Activated B cell treated with CpG ODN at 0.5 μM for 24 hours (primary cell): ENCODE results near the gene AP1G1. TPM values are rescaled to one million over a fixed set of nuclear protein-coding genes. Genes with fewer than 3 reads are reported as not detected.
"Not testable (repeated sequence)": the region's sequence is repeated elsewhere in the genome, so short reads cannot be mapped to it uniquely, and the experiment has no call there.

ENCODE experiments used
- ATAC-seq: fragments of 200-7000 bp; cut with Tn5 transposase; one replicate; pipeline ENCODE4 v1.10.0; 2021; ENCODE audit warnings: low read depth, mild to moderate bottlenecking, moderate library complexity
- CTCF ChIA-PET: fragments of 350-600 bp; sonication (Branson Sonifier 250); formaldehyde crosslinking; loops from one replicate; lab custom pipeline; 2021; ENCODE audit warnings: antibody characterized with exemption; lab: Charles Lee
- POLR2A ChIA-PET: fragments of 350-600 bp; sonication (Branson Sonifier 250); formaldehyde crosslinking; loops from one replicate; lab custom pipeline; 2021; ENCODE audit warnings: antibody characterized with exemption; lab: Charles Lee
- DNase-seq: peaks from one replicate; pipeline ENCODE4 v3.0.0; 2022
- H3K27ac Mint-ChIP-seq: one replicate; pipeline ENCODE4 v1.8.0; 2020; ENCODE audit warnings: mixed read lengths
- H3K27me3 Mint-ChIP-seq: one replicate; pipeline ENCODE4 v1.8.0; 2021; ENCODE audit warnings: mixed read lengths
- H3K36me3 Mint-ChIP-seq: one replicate; pipeline ENCODE4 v1.8.0; 2021; ENCODE audit warnings: low read depth, mixed read lengths
- H3K4me1 Mint-ChIP-seq: one replicate; pipeline ENCODE4 v1.8.0; 2021; ENCODE audit warnings: mixed read lengths
- H3K4me3 Mint-ChIP-seq: one replicate; pipeline ENCODE4 v1.8.0; 2020; ENCODE audit warnings: mild to moderate bottlenecking, mixed read lengths
- H3K9me3 Mint-ChIP-seq: one replicate; pipeline ENCODE4 v1.8.0; 2020; ENCODE audit warnings: mixed read lengths
- intact Hi-C: fragments of 100-400 bp; cut with micrococcal nuclease; formaldehyde crosslinking; loops from one replicate; pipeline ENCODE4 v1.15.1; 2024
- total RNA-seq: library from RNA; stranded (reverse); gene quantifications from 2 replicates; pipeline ENCODE4 v1.2.3, GENCODE V29; 2022
- TF ChIP-seq, protein P1 (sequence below): fragments of 200-600 bp; IDR thresholded peaks from one replicate; pipeline ENCODE4 v1.8.0; 2022; ENCODE audit warnings: antibody characterized with exemption, mild to moderate bottlenecking

AP1G1 gene
- total RNA-seq, 1 donor from 2014 or later = 120 TPM

DNA sequence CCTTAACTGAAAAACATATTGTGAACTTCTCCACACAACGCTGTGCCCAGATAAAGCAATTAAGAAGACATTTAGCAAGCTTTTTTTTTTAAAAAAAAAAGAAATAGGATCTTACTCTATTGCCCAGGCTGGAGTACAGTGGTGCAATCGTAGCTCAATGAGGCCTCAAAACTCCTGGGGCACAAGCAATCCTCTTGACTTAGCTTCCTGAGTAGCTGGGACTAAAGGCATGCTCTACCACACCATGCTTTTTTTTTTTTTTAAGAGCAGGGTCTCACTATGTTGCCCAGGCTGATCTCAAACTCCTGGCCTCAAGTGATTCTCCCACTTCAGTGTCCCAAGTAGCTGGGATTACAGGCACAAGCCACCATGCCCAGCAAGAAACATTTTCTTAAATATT is 20.1 kb downstream of the AP1G1 start:
- Mint-ChIP-seq H3K36me3 (peaks cover 46% of the 10 kb centered on the region), H3K27ac (no peak overlapping the region)

DNA sequence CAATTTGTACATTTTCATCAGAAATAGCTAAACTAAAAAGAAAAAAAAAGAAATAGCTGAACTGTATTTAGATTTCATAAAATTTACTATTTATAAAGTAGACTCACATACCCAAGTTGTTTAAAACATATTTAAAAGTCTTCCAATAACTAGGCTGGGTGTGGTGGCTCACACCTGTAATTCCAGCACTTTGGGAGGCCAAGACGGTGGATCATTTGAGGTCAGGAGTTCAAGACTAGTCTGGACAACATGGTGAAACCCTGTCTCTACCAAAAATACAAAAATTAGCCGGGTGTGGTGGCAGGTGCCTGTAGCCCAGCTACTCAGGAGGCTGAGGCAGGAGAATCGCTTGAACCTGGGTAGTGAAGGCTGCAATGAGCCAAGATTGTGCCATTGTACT is 23.5 kb downstream of the AP1G1 start:
- H3K4me3 Mint-ChIP-seq, DNase-seq, H3K27me3 Mint-ChIP-seq, ATAC-seq, H3K9me3 Mint-ChIP-seq, H3K27ac Mint-ChIP-seq, intact Hi-C loops: not testable (repeated sequence)
- POLR2A ChIA-PET = interaction anchor here (0.7 to 1.8 kb wide), 2 partner anchors 23 to 24 kb away, joined by 5 to 10 read pairs; no protein-coding TSS in a partner anchor
- peaks cover 12% of the 10 kb centered on the region for H3K4me1 Mint-ChIP-seq
- CTCF ChIA-PET = interaction anchor here (1.2 kb wide), 1 partner anchor 17 kb away, joined by 3 read pairs; no protein-coding TSS in a partner anchor
- peaks cover 48% of the 10 kb centered on the region for H3K36me3 Mint-ChIP-seq

More for the DNA sequence above, 20.1 kb downstream of the AP1G1 start:
- ATAC-seq (no peak), DNase-seq (no peak)
- POLR2A ChIA-PET = interaction anchor here (1.2 kb wide), 1 partner anchor 20 kb away, joined by 3 read pairs; the partner anchor contains the start of gene AP1G1
- TF ChIP-seq, protein P1, sequence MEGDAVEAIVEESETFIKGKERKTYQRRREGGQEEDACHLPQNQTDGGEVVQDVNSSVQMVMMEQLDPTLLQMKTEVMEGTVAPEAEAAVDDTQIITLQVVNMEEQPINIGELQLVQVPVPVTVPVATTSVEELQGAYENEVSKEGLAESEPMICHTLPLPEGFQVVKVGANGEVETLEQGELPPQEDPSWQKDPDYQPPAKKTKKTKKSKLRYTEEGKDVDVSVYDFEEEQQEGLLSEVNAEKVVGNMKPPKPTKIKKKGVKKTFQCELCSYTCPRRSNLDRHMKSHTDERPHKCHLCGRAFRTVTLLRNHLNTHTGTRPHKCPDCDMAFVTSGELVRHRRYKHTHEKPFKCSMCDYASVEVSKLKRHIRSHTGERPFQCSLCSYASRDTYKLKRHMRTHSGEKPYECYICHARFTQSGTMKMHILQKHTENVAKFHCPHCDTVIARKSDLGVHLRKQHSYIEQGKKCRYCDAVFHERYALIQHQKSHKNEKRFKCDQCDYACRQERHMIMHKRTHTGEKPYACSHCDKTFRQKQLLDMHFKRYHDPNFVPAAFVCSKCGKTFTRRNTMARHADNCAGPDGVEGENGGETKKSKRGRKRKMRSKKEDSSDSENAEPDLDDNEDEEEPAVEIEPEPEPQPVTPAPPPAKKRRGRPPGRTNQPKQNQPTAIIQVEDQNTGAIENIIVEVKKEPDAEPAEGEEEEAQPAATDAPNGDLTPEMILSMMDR = no peak
- peaks cover 27% of the 10 kb centered on the region for H3K4me1 Mint-ChIP-seq
- H3K9me3 Mint-ChIP-seq = no peaks in the 10 kb centered on the region
- no peak overlapping the region for H3K4me3 Mint-ChIP-seq
- intact Hi-C loops = no loop called here
- H3K27me3 Mint-ChIP-seq = no peaks in the 10 kb centered on the region
- CTCF ChIA-PET = interaction anchor here (1.0 kb wide), 1 partner anchor 173 kb away, joined by 4 read pairs; no protein-coding TSS in a partner anchor

DNA sequence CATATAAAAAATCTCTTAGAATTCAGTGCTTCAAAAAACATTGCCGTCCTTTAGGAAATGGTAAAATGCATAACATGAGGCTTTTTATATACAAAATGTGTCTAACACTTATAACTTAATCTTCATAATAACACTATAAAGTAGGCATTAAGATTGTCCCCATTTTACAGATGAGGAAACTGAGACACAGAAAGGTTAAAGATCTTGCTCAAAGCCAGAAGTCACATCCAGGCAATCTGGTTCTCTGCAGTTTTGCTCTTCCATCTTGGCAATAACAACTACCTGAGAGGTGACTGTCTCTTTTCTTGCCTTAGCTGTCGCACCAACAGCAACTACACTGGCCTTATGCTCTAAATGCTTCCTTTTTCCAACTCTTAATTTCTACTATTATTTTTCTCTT is 24.5 kb downstream of the AP1G1 start:
- intact Hi-C loops = loop anchor here (5.0 kb wide), 1 partner anchor 37 kb away; no protein-coding TSS in a partner anchor
- Mint-ChIP-seq H3K4me1 (peaks cover 12% of the 10 kb centered on the region), H3K36me3 (peaks cover 50% of the 10 kb centered on the region), H3K27ac (no peak overlapping the region), H3K27me3 (no peaks in the 10 kb centered on the region), H3K4me3 (no peak overlapping the region), H3K9me3 (no peaks in the 10 kb centered on the region)
- TF ChIP-seq, protein P1 = no peak
- ATAC-seq (no peak), DNase-seq (no peak)
- ChIA-PET POLR2A (no interaction called here), CTCF (no interaction called here)

DNA sequence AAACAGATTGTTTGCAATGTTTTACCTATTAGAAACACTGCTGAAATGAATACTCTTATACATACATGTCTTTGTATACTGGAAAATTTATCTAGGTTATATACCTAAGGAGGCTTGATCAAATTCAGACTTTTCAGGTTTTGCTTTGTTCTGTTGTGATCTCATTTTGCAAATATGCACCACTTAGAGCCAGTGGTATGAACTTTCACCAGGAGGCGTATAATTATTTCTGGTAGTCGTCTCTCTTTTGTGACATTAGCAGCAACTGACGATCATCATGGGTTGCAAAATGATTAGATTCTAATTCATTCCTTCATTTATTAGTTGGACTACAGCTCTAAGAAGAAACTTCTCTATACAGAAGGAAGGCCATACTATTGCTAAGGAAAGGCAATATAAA is 26.9 kb downstream of the AP1G1 start:
- peaks cover 54% of the 10 kb centered on the region for H3K36me3 Mint-ChIP-seq
- ChIA-PET CTCF (no interaction called here), POLR2A (interaction anchor here (0.6 kb wide), 1 partner anchor 118 kb away, joined by 3 read pairs; no protein-coding TSS in a partner anchor)
- no peaks in the 10 kb centered on the region for H3K27me3 Mint-ChIP-seq
- no peak for DNase-seq
- TF ChIP-seq, protein P1 = no peak
- H3K4me1 Mint-ChIP-seq = peaks cover 24% of the 10 kb centered on the region
- no peak for ATAC-seq
- no peaks in the 10 kb centered on the region for H3K9me3 Mint-ChIP-seq
- intact Hi-C loops = loop anchor here (5.0 kb wide), 1 partner anchor 34 kb away; no protein-coding TSS in a partner anchor
- H3K27ac Mint-ChIP-seq = no peak overlapping the region
- H3K4me3 Mint-ChIP-seq = no peak overlapping the region

DNA sequence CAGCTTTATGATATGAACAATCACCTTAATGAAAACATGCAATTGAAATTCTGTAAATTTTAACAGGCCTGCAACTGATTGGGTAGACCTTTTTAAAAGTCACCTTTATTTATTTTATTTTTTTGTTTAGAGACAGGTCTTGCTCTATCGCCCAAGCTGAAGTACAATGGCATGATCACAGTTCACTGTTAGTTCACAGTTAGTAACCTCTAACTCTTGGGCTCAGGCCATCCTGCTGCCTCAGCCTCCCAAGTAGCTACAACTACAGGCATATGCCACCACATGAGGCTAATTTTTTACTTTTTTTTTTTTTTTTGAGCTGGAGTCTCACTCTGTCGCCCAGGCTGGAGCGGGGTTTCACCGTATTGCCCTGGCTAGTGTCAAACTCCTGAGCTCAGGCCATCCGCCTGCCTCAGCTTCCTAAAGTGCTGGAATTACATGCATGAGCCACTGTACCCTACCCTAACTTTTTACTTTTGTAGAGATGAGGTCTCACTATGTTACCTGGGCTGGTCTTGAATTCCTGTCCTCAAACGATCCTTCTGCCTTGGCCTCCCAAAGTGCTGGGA is 28.0 kb downstream of the AP1G1 start:
- Mint-ChIP-seq H3K9me3 (no peaks in the 10 kb centered on the region), H3K4me3 (no peak overlapping the region), H3K27ac (no peak overlapping the region), H3K4me1 (peaks cover 35% of the 10 kb centered on the region), H3K27me3 (no peaks in the 10 kb centered on the region), H3K36me3 (peaks cover 52% of the 10 kb centered on the region)
- intact Hi-C loops = loop anchor here (5.0 kb wide), 1 partner anchor 33 kb away; no protein-coding TSS in a partner anchor
- DNase-seq (no peak), ATAC-seq (no peak)
- CTCF ChIA-PET = interaction anchor here (1.2 kb wide), 1 partner anchor 181 kb away, joined by 3 read pairs; no protein-coding TSS in a partner anchor
- TF ChIP-seq, protein P1 = no peak
- POLR2A ChIA-PET = interaction anchor here (0.6 kb wide), 1 partner anchor 105 kb away, joined by 3 read pairs; no protein-coding TSS in a partner anchor
